H1 (cell line): Measurements from ENCODE around the gene ZNF396. TPM values are rescaled to one million over a fixed set of nuclear protein-coding genes. Genes with fewer than 3 reads are reported as not detected.

Experiments
- CHD7 ChIP-seq: fragments of 300-600 bp; sonication (generic); IDR thresholded peaks from 2 replicates; pipeline ENCODE4 v1.7.1; 2012; ENCODE audit warnings: low read length, moderate library complexity, mild to moderate bottlenecking, inconsistent platforms; ENCODE audit not compliant: insufficient replicate concordance
- KDM5A ChIP-seq: fragments of 200-600 bp; IDR thresholded peaks from 2 replicates; pipeline ENCODE4 v1.7.1; 2012; ENCODE audit warnings: mild to moderate bottlenecking, low read length, inconsistent platforms, mixed read lengths
- TCF12 ChIP-seq: IDR thresholded peaks from 2 replicates; pipeline ENCODE4 v1.6.1; 2011; ENCODE audit warnings: low read depth, mild to moderate bottlenecking, low read length
- polyA plus RNA-seq, 7 experiments: library from polyadenylated mRNA; depleted of rRNA in 3 of 7; stranded (reverse) in 5 of 7; unstranded in 2 of 7; fragments of >200 nt in 5 of 7; fragments of 200-250 nt in 2 of 7; gene quantifications; 1 replicate in 5 of 7; 2 replicates in 1 of 7; 4 replicates in 1 of 7; pipeline versions ENCODE4 v1.2.1 to v1.2.3, GENCODE V29; 2011 to 2013; ENCODE audit warnings: missing spikeins in 2 of 7, mixed read lengths in 2 of 7
- total RNA-seq: library from RNA; stranded (reverse); fragmentation: NEBNext Ultra II Directional; extraction: Animal tissue kit (Norgen Biotek cat#: 25700); gene quantifications from 2 replicates; pipeline ENCODE4 v1.2.1, GENCODE V29; 2021

ZNF396 gene
- total and polyA plus RNA-seq, 2 of the 8 experiments (the other 6 are each of a cell fraction or from before 2014, with no cell fraction given), result 0.44 to 0.74 TPM

- no peak for TF ChIP-seq CHD7
- TF ChIP-seq KDM5A, result no peak
- TF ChIP-seq TCF12, result no peak
Observed at GRCh38 chr18:35389095-35389618, 12.0 kb upstream of the ZNF396 start (continued).
